GM19238 (cell line): ENCODE data around the gene COL5A1.
"Not testable (repeated sequence)": the region's sequence is repeated elsewhere in the genome, so short reads cannot be mapped to it uniquely, and the experiment has no call there.

Experiments used
- DNase-seq: peaks from one replicate; pipeline ENCODE4 v3.0.0; 2011; ENCODE audit warnings: low spot score; ENCODE audit not compliant: insufficient read length

COL5A1 gene

GRCh38 chr9:134690946-134691694, 49.5 kb downstream of the COL5A1 start:
- no peak for DNase-seq

GRCh38 chr9:134691695-134692572, 50.3 kb downstream of the COL5A1 start:
- DNase-seq, result no peak

GRCh38 chr9:134692573-134692860, 50.9 kb downstream of the COL5A1 start:
- DNase-seq, result no peak

GRCh38 chr9:134693011-134693410, 51.4 kb downstream of the COL5A1 start:
- DNase-seq, result no peak

- DNase-seq, result no peak
Measured at GRCh38 chr9:134693641-134694367, 52.2 kb downstream of the COL5A1 start.

GRCh38 chr9:134694368-134694665, 52.7 kb downstream of the COL5A1 start:
- no peak for DNase-seq

GRCh38 chr9:134694714-134695113, 53.1 kb downstream of the COL5A1 start:
- no peak for DNase-seq

- DNase-seq, result no peak
Measured at GRCh38 chr9:134695144-134695543, 53.5 kb downstream of the COL5A1 start.

- no peak for DNase-seq
Measured at GRCh38 chr9:134696433-134696832, 54.8 kb downstream of the COL5A1 start.

GRCh38 chr9:134698111-134698510, 56.5 kb downstream of the COL5A1 start:
- no peak for DNase-seq

GRCh38 chr9:134698587-134699342, 57.2 kb downstream of the COL5A1 start:
- DNase-seq, result peak; percentile 82

GRCh38 chr9:134699343-134699740, 57.7 kb downstream of the COL5A1 start:
- no peak for DNase-seq

- no peak for DNase-seq
Measured at GRCh38 chr9:134700636-134701350, 59.2 kb downstream of the COL5A1 start.

- DNase-seq, result no peak
Measured at GRCh38 chr9:134701581-134702259, 60.1 kb downstream of the COL5A1 start.

- DNase-seq, result no peak
Measured at GRCh38 chr9:134702291-134702690, 60.7 kb downstream of the COL5A1 start.

- not testable (repeated sequence) for DNase-seq
Measured at GRCh38 chr9:134703730-134704114, 62.1 kb downstream of the COL5A1 start.

- DNase-seq, result no peak
Measured at GRCh38 chr9:134704498-134704897, 62.9 kb downstream of the COL5A1 start.

- DNase-seq, result no peak
Measured at GRCh38 chr9:134705786-134706185, 64.2 kb downstream of the COL5A1 start.

GRCh38 chr9:134706522-134706921, 64.9 kb downstream of the COL5A1 start:
- no peak for DNase-seq

GRCh38 chr9:134707031-134707680, 65.6 kb downstream of the COL5A1 start:
- no peak for DNase-seq
